Stimulated activated memory B cell treated with anti-CD40 and anti-IgM and Interleukin-4, amounts not matched to agents 10 μg/mL and 1 μg/mL and 100 μg/mL, for 72 hours (primary cell): ENCODE results near the gene TSC1.
"Not testable (repeated sequence)": the region's sequence is repeated elsewhere in the genome, so short reads cannot be mapped to it uniquely, and the experiment has no call there.

Source experiments
- ATAC-seq: fragments of 150-1000 bp; cut with Tn5 transposase; 2 replicates; pipeline ENCODE4 v1.10.0; 2021
- H3K27ac Mint-ChIP-seq: one replicate; pipeline ENCODE4 v1.8.0; 2022; ENCODE audit warnings: mild to moderate bottlenecking, mixed read lengths
- H3K27me3 Mint-ChIP-seq: one replicate; pipeline ENCODE4 v1.8.0; 2022; ENCODE audit warnings: mixed read lengths
- H3K36me3 Mint-ChIP-seq: one replicate; pipeline ENCODE4 v1.8.0; 2022; ENCODE audit warnings: mixed read lengths
- H3K4me1 Mint-ChIP-seq: one replicate; pipeline ENCODE4 v1.8.0; 2022; ENCODE audit warnings: mixed read lengths
- H3K4me3 Mint-ChIP-seq: one replicate; pipeline ENCODE4 v1.8.0; 2022; ENCODE audit warnings: mild to moderate bottlenecking, moderate library complexity, mixed read lengths
- H3K9me3 Mint-ChIP-seq: one replicate; pipeline ENCODE4 v1.8.0; 2022; ENCODE audit warnings: mixed read lengths

The TSC1 gene

GRCh38 chr9:132944294-132945185 lies at the start of gene TSC1:
Gene TSC1, minus strand, starts transcription at chr9:132944616. Its CDS starts 15,744 bp downstream, at chr9:132928872.
- Mint-ChIP-seq H3K27me3 (no peaks in the 10 kb centered on the region), H3K4me3 (peak within 1 kb of the TSS; percentile 100), H3K4me1 (peaks cover 41% of the 10 kb centered on the region), H3K9me3 (no peaks in the 10 kb centered on the region), H3K27ac (peak within 1 kb of the TSS; percentile 99), H3K36me3 (no peaks in the 10 kb centered on the region)
- peak; percentile 93 for ATAC-seq

GRCh38 chr9:132993511-132993939 lies 49.1 kb upstream of the TSC1 start:
- Mint-ChIP-seq H3K4me3 (no peak overlapping the region), H3K9me3 (peaks cover 5% of the 10 kb centered on the region), H3K36me3 (no peaks in the 10 kb centered on the region), H3K27me3 (peaks cover 82% of the 10 kb centered on the region), H3K4me1 (peaks cover 12% of the 10 kb centered on the region), H3K27ac (no peak overlapping the region)
- no peak for ATAC-seq

- ATAC-seq: no peak
- Mint-ChIP-seq H3K4me1 (peaks cover 12% of the 10 kb centered on the region), H3K27me3 (peaks cover 90% of the 10 kb centered on the region), H3K9me3 (peaks cover 5% of the 10 kb centered on the region), H3K4me3 (no peak overlapping the region), H3K36me3 (no peaks in the 10 kb centered on the region), H3K27ac (no peak overlapping the region)
Observed at GRCh38 chr9:132991351-132992300, 47.2 kb upstream of the TSC1 start.

DNA sequence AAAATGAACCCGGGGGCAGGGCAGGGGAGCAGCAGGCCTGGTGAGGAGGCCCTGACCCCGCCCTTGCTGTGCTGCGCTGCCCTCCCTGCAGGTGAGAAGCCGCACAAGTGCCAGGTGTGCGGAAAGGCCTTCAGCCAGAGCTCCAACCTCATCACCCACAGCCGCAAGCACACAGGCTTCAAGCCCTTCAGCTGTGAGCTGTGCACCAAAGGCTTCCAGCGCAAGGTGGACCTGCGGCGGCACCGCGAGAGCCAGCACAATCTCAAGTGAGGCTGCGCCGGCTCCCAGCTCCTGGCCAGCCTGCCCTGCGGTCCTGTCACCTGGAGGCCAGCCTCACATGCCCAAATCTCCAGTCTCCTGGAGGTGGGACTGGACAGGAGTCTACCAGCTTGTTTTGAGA lies 46.4 kb upstream of the TSC1 start:
- peaks cover 12% of the 10 kb centered on the region for H3K4me1 Mint-ChIP-seq
- H3K27me3 Mint-ChIP-seq: peaks cover 90% of the 10 kb centered on the region
- no peak overlapping the region for H3K27ac Mint-ChIP-seq
- no peak overlapping the region for H3K4me3 Mint-ChIP-seq
- no peak for ATAC-seq
- peaks cover 5% of the 10 kb centered on the region for H3K9me3 Mint-ChIP-seq
- H3K36me3 Mint-ChIP-seq: no peaks in the 10 kb centered on the region

- H3K4me1 Mint-ChIP-seq, H3K36me3 Mint-ChIP-seq, H3K27ac Mint-ChIP-seq, ATAC-seq, H3K4me3 Mint-ChIP-seq, H3K9me3 Mint-ChIP-seq: not testable (repeated sequence)
- peaks cover 94% of the 10 kb centered on the region for H3K27me3 Mint-ChIP-seq
Observed at GRCh38 chr9:132989998-132990557, 45.7 kb upstream of the TSC1 start.

DNA sequence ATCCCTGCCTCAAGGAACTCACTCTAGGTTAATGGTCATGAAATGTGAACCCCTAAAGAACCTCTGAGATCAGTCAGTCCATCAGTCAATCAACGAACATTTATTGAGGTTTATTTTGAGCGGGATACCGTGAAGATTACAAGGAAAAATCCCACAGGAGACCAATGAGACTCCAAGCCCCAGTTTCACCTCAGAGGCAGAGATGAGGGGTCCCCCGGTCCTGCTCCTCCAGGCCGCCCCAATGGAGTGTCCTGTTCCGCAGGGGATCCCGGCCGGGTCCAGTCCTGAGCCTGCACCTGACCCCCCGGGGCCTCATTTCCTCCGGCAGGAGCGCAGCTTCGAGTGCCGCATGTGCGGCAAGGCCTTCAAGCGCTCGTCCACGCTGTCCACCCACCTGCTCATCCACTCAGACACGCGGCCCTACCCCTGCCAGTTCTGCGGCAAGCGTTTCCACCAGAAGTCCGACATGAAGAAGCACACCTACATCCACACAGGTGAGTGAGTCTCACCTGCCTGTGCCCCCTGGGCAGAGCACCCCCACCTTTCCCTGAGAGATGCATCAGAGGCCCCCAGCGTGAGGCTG lies 45.1 kb upstream of the TSC1 start:
- no peak for ATAC-seq
- Mint-ChIP-seq H3K9me3 (peaks cover 5% of the 10 kb centered on the region), H3K27me3 (peaks cover 91% of the 10 kb centered on the region), H3K4me1 (peaks cover 4% of the 10 kb centered on the region), H3K4me3 (no peak overlapping the region), H3K27ac (no peak overlapping the region), H3K36me3 (no peaks in the 10 kb centered on the region)

DNA sequence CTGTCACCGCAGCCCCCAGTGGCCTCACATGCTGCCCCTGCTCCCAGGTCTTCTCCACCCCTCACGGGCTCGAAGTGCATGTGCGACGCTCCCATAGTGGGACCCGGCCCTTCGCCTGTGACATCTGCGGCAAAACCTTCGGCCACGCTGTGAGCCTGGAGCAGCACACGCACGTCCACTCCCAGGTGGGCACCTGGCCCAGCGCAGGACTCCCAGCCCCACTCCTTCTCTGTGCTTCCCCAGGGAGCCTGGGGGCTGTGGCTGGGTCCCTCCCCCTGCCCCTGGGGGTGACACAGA lies 44.5 kb upstream of the TSC1 start:
- H3K27me3 Mint-ChIP-seq: peaks cover 91% of the 10 kb centered on the region
- H3K9me3 Mint-ChIP-seq: peaks cover 5% of the 10 kb centered on the region
- H3K4me1 Mint-ChIP-seq: no peaks in the 10 kb centered on the region
- H3K36me3 Mint-ChIP-seq: no peaks in the 10 kb centered on the region
- H3K4me3 Mint-ChIP-seq: no peak overlapping the region
- no peak for ATAC-seq
- no peak overlapping the region for H3K27ac Mint-ChIP-seq

DNA sequence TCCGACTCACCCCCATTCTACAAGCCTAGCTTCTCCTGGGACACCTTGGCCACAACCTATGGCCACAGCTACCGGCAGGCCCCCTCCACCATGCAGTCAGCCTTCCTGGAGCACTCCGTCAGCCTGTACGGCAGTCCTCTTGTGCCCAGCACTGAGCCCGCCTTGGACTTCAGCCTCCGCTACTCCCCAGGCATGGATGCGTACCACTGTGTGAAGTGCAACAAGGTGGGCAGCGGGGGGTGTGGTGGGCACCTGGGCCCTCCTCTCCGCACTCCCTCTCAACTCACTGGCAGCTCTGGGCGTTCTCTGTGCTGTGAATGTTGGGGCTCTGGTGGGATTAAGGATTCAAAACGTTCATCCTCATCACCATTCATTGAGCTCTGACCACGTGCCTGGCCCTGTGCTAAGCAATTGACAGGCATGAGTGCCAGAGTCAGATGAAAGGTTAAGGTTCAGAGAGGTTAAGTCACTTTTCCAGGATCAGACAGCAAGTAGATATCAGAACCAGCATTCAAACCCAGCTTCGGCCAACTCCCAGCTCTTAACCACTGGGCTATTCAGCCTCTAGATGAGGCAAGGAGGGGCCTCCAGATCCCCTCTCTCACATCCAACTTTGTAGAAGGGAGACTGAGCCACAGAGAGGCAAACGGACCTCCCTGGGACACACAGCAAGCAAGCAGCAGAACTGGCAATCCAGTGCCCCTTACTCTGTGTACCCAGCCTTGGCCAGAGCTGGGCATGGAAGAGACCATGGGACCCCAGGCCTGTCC lies 44.0 kb upstream of the TSC1 start:
- H3K27ac Mint-ChIP-seq: no peak overlapping the region
- H3K4me3 Mint-ChIP-seq: no peak overlapping the region
- peak; percentile 4 for ATAC-seq
- H3K27me3 Mint-ChIP-seq: peaks cover 91% of the 10 kb centered on the region
- H3K9me3 Mint-ChIP-seq: peaks cover 5% of the 10 kb centered on the region
- H3K36me3 Mint-ChIP-seq: no peaks in the 10 kb centered on the region
- no peaks in the 10 kb centered on the region for H3K4me1 Mint-ChIP-seq

GRCh38 chr9:132986640-132987620 lies 42.5 kb upstream of the TSC1 start:
- H3K36me3 Mint-ChIP-seq: no peaks in the 10 kb centered on the region
- H3K4me1 Mint-ChIP-seq: peaks cover 10% of the 10 kb centered on the region
- no peak for ATAC-seq
- peaks cover 5% of the 10 kb centered on the region for H3K9me3 Mint-ChIP-seq
- H3K4me3 Mint-ChIP-seq: no peak overlapping the region
- H3K27ac Mint-ChIP-seq: no peak overlapping the region
- peaks cover 91% of the 10 kb centered on the region for H3K27me3 Mint-ChIP-seq

DNA sequence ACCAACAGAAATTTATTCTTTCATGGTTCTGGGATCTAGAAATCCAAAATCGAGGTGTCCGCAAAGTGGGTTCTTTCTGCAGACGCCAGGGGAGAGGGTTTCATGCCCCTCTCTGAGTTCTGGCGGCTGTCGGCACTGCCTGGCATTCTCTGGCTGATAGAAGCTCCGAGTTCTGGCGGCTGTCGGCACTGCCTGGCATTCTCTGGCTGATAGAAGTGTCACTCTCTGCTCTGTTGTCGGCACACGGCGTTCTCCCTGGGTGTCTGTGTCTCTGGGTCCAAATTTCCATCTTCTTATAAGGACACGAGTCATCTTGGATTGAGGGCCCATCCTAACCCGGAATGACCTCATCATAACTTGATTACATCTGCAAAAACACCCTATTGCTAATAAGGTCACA lies 41.7 kb upstream of the TSC1 start:
- H3K4me1 Mint-ChIP-seq: peaks cover 11% of the 10 kb centered on the region
- no peaks in the 10 kb centered on the region for H3K36me3 Mint-ChIP-seq
- no peak overlapping the region for H3K4me3 Mint-ChIP-seq
- peaks cover 5% of the 10 kb centered on the region for H3K9me3 Mint-ChIP-seq
- no peak for ATAC-seq
- H3K27ac Mint-ChIP-seq: no peak overlapping the region
- H3K27me3 Mint-ChIP-seq: peaks cover 91% of the 10 kb centered on the region

DNA sequence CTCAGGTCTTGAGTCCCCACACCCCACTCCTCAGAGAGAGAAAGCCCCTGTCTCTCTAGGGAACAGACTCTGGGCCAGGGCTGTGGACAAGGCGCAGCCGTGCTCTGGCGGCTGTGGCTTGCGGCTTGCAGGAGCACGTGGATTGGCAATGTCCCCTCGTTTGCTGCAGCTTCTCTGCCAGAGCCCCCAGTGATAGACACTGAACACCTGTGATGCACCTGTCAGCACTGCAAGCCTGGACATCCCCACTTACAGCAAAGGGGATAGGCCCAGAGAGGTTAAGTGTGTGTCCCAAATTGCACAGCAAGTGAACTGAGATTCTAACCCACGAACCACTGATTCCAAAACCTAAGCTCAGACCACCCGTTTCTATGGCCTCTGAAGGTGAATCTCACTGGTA lies 41.1 kb upstream of the TSC1 start:
- H3K9me3 Mint-ChIP-seq: peaks cover 5% of the 10 kb centered on the region
- no peak overlapping the region for H3K27ac Mint-ChIP-seq
- H3K27me3 Mint-ChIP-seq: peaks cover 94% of the 10 kb centered on the region
- H3K36me3 Mint-ChIP-seq: no peaks in the 10 kb centered on the region
- ATAC-seq: no peak
- peaks cover 11% of the 10 kb centered on the region for H3K4me1 Mint-ChIP-seq
- no peak overlapping the region for H3K4me3 Mint-ChIP-seq

DNA sequence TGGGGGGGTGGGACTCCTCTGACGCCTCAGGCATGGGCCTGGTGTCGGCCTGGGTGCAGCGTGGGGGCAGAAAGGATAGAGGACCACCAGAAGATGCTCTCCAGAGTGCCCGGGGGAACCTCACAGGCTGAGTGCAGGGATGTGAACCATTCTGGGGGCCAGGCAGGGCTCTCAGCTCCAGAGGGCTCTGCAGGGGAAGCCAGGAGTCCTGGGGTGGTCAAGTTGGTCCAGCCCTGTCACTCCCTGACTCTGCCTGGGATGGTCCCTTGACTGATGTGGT lies 40.6 kb upstream of the TSC1 start:
- ATAC-seq: no peak
- Mint-ChIP-seq H3K27ac (no peak overlapping the region), H3K9me3 (peaks cover under 1% of the 10 kb centered on the region), H3K27me3 (peaks cover 91% of the 10 kb centered on the region), H3K4me1 (peaks cover 11% of the 10 kb centered on the region), H3K4me3 (no peak overlapping the region), H3K36me3 (no peaks in the 10 kb centered on the region)

DNA sequence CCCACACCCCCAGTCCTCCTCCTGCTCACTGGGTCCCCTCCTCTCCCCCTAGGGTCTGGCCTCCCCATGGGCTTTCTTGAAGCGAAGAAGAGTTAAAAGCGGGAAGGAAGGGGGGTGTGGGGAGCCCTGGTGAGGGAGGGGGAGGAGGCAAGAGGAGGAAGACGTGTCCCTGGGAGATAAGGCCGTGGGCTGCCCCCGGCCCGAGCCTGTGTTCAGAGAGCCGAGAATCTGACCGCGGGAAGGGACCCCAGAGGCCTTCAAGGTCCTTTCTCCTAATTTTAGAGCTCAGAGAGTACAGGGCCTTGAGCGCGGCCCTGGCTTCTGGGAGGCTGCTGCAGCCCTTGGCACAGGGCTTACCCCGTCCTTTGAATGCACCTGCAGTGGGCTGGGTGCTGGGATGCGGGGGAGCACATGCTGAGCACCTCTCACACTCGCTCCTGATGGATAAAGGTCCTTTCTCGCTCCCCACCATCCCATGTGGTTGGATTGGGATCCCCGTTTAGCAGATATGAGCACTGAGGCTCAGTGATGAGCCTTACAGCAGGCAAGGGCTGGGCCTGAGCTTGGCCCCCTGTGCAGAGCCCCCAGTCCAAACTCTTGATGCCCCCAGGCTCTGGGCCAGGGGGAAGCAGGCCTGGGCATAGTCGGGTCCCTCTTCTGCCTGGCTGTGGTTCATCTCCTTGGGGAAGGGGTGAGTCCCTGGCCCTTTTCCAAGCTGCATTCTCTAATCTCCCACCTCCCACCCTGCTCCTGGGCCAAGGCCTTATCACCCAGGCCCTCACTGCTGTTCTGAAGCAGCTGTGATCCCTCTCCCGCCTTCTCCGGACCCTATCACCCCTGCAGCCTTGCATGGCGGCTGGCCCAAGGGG lies 40.0 kb upstream of the TSC1 start:
- Mint-ChIP-seq H3K4me1 (peaks cover 15% of the 10 kb centered on the region), H3K27me3 (peaks cover 91% of the 10 kb centered on the region), H3K36me3 (no peaks in the 10 kb centered on the region), H3K9me3 (no peaks in the 10 kb centered on the region), H3K4me3 (no peak overlapping the region), H3K27ac (no peak overlapping the region)
- no peak for ATAC-seq
